ENCODE data around the gene CATSPERB. TPM values are rescaled to one million over a fixed set of nuclear protein-coding genes. Genes with fewer than 3 reads are reported as not detected.

CATSPERB gene
- total and polyA plus RNA-seq, 8 donors: 0.31 to 56.5 (median 3.5) TPM

DNA sequence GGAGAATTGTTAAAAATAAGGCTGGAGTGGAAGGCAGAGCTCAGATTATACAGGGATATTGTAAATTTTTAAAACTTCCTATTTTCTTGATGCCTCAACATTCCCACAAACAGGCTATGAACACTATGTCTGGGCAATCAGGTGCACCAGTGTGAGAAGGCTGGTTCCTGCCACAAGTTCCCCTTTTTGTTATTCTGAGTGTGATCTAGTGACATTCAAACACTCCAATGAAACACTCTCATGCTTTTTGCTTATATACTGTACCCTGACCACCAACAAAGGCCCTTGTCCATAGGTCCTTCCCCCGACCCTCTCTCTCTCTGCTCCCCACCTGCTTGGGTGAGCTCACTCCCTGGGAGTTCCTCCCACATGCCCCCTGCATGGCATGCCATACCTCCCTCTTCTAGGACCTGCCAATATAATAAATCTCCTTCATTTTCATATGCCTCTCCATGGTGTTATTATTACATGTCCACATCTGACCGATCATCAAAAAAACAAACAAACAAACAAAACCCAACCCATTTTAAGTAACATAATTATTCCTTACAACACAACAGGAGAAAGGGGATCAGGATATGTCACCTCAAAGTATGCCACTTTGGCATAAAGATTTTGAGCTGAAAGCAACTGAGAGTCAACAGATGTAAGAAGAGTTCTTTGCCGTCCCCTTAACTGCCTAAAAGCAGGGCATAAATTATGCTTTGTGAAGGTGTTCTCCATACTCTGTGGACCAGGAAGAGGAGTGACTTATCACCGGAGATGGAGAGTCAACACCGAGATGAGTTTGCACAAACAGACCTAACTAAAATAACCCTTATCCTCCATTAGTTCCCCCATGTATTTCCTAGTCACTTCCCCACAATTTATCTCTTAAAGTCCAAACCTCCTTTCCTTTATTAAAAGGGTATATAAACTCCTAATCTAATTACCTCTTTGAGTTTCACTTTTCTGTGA lies 42.5 kb upstream of the CATSPERB start:
- TF ChIP-seq POLR2A (IDR thresholded peaks at IDR 0.05): no peak
- TF ChIP-seq POLR2AphosphoS5 (IDR thresholded peaks at IDR 0.05): no peak
- TF ChIP-seq EP300 (IDR thresholded peaks at IDR 0.05): no peak
- TF ChIP-seq, protein P1, sequence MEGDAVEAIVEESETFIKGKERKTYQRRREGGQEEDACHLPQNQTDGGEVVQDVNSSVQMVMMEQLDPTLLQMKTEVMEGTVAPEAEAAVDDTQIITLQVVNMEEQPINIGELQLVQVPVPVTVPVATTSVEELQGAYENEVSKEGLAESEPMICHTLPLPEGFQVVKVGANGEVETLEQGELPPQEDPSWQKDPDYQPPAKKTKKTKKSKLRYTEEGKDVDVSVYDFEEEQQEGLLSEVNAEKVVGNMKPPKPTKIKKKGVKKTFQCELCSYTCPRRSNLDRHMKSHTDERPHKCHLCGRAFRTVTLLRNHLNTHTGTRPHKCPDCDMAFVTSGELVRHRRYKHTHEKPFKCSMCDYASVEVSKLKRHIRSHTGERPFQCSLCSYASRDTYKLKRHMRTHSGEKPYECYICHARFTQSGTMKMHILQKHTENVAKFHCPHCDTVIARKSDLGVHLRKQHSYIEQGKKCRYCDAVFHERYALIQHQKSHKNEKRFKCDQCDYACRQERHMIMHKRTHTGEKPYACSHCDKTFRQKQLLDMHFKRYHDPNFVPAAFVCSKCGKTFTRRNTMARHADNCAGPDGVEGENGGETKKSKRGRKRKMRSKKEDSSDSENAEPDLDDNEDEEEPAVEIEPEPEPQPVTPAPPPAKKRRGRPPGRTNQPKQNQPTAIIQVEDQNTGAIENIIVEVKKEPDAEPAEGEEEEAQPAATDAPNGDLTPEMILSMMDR (IDR thresholded peaks at IDR 0.05): no peak
- H3K9me3 ChIP-seq: no peaks in the 10 kb centered on the region
- H3K4me1 ChIP-seq: peaks cover 4 to 12% (median 8%) of the 10 kb centered on the region in 4 donors
- no peaks in the 10 kb centered on the region for H3K27me3 ChIP-seq
- no peak for DNase-seq
- 58 to 66% (median 64%) methylated on average over 5 of the region's 5 CpGs for WGBS, 5 donors
- no peak overlapping the region for H3K27ac ChIP-seq
- no peak overlapping the region for H3K4me3 ChIP-seq
- intact Hi-C loops (cut with DNase I; ENCODE audit: low total_unique reads): no loop called here
- peaks cover 0 to 15% (median 7%) of the 10 kb centered on the region in 4 donors for H3K36me3 ChIP-seq

- Histone ChIP-seq H3K4me3 (no peak overlapping the region), H3K27ac (peak overlapping the region in 2 of 5 donors; percentile 13 to 51), H3K4me1 (peaks cover 3 to 12% (median 8%) of the 10 kb centered on the region in 4 donors), H3K27me3 (no peaks in the 10 kb centered on the region), H3K9me3 (no peaks in the 10 kb centered on the region), H3K36me3 (no peaks in the 10 kb centered on the region)
- intact Hi-C loops (cut with DNase I; ENCODE audit: low total_unique reads): no loop called here
- no peak for DNase-seq
- WGBS, 5 donors: 17 to 48% (median 28%) methylated on average over 2 of the region's 2 CpGs
- TF ChIP-seq POLR2AphosphoS5 (IDR thresholded peaks at IDR 0.05): no peak
- no peak for TF ChIP-seq POLR2A (IDR thresholded peaks at IDR 0.05)
- no peak for TF ChIP-seq EP300 (IDR thresholded peaks at IDR 0.05)
- TF ChIP-seq, protein P1 (IDR thresholded peaks at IDR 0.05): no peak
Observed at GRCh38 chr14:91770185-91770584, 38.3 kb upstream of the CATSPERB start.

DNA sequence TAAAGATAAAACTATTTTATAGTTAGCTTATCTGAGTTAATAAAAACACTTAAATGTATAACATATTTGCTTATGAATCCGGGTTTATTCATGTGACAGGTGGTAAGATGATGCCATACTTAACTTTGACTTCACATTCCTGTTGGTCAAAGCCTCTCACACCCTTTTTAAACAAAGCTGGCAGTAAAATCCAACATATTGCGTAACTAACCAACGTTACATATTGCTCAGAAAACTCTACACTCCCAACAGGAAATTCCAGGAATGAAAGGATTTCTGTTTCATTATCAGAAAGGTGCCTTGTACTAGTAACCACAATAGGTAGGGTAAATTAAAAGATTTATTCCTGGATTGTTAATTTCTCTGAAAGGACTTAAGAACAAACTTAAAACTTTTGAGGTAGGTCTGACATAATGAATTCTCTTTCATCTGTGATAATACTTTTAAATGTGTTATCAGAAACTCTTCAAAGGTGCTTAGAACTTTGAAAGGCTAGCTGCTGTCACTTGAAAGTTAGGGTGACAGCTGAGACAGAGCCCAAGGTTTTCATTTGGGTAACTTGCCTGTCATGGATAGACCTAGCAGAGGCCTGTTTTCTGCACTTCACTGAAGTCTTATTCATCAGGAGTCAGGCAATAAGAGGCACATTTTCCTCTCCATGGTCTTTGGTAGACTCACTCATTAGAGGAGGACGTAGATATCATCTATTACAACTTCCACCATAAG lies 23.8 kb upstream of the CATSPERB start:
- peaks cover 4 to 16% (median 13%) of the 10 kb centered on the region in 4 donors for H3K4me1 ChIP-seq
- TF ChIP-seq EP300 (IDR thresholded peaks at IDR 0.05): no peak
- TF ChIP-seq, protein P1 (IDR thresholded peaks at IDR 0.05): no peak
- peak in 2 of 3 donors; percentile 28 to 49 for TF ChIP-seq POLR2AphosphoS5 (IDR thresholded peaks at IDR 0.05)
- peak in 1 of 2 donors; percentile 85 for DNase-seq
- 17 to 29% (median 26%) methylated on average over 4 of the region's 4 CpGs for WGBS, 5 donors
- H3K27ac ChIP-seq: peak overlapping the region; percentile 72 to 89 (median 75)
- H3K27me3 ChIP-seq: no peaks in the 10 kb centered on the region
- H3K9me3 ChIP-seq: peaks cover 0 to 12% (median 4%) of the 10 kb centered on the region in 4 donors
- no peak overlapping the region for H3K4me3 ChIP-seq
- H3K36me3 ChIP-seq: peaks cover 0 to 6% (median 0%) of the 10 kb centered on the region in 4 donors
- intact Hi-C loops (cut with DNase I; ENCODE audit: low total_unique reads): no loop called here

DNA sequence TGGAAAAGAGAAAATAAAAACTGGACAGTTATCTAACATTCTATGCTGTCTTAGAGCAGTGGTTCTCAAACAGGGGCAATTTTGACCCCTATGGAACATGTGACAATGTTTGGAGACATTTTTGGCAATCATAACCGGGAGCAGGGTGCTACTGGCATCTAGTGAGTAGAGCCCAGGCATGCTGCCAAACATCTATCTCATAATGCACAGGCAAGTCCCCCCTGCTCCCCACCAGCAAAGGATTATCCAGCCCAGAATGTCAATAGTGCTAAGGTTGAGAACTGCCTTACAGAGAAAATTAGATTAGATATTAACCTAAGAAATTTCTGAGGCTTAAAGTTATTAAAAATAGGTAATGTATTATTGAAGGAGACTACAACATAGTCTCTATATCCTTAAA lies 22.9 kb upstream of the CATSPERB start:
- Histone ChIP-seq H3K27me3 (no peaks in the 10 kb centered on the region), H3K36me3 (no peaks in the 10 kb centered on the region), H3K4me1 (peaks cover 4 to 16% (median 13%) of the 10 kb centered on the region in 4 donors), H3K27ac (peak overlapping the region; percentile 72 to 88 (median 75)), H3K4me3 (no peak overlapping the region), H3K9me3 (peaks cover 0 to 3% (median 0%) of the 10 kb centered on the region in 4 donors)
- intact Hi-C loops (cut with DNase I; ENCODE audit: low total_unique reads): no loop called here
- WGBS, 5 donors: 0 to 13% (median 10%) methylated on average over 1 of the region's 1 CpG
- DNase-seq: peak; percentile 72 to 85
- TF ChIP-seq POLR2AphosphoS5 (IDR thresholded peaks at IDR 0.05) (peak in 1 of 3 donors; percentile 10), EP300 (IDR thresholded peaks at IDR 0.05) (no peak)

Data from stomach (tissue), 9 donors.